ENCODE results near the gene NEUROD1.

The NEUROD1 gene

DNA sequence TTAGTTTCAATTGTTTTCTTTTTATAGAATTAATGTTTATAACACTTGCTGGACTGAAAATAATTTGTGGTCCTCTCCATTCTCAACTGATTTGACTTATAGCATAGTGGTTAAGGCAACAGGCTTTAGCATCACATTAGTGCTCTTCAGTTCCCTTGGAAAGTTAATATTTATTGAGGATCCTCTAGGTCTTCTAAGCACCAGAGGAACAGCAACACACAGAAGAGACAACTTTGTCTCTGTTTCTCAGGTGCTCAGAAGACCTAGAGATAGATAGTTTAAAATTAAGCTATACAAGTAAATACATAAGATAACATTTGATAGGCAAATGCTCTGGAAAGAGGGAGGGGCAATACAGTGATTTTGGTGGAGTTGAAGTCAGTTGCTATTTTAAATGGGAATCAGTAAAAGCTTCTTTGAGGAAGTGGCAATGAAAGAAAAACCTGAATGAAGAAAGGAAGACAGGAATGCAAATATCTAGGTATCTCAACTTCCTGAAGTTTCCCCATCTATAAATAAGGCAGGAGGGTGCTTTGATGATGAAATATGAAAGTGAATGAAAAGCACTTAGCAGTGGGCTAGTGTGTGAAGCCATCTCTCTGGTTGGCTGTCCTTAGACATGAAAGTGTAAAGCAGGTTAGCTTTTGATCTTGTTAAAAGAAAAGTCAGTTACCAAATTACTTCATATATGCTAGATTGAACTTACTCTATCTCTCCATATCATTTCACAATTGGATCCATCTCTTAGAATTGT, 7.9 kb downstream of the NEUROD1 start:
- Mint-ChIP-seq H3K27me3 (peaks cover 34% of the 10 kb centered on the region), H3K4me3 (no peak overlapping the region), H3K9me3 (no peaks in the 10 kb centered on the region), H3K36me3 (ENCODE audit: low read depth) (no peaks in the 10 kb centered on the region), H3K27ac (no peak overlapping the region), H3K4me1 (ENCODE audit: low read depth) (no peaks in the 10 kb centered on the region)
- intact Hi-C loops (cut with micrococcal nuclease) = no loop called here

DNA sequence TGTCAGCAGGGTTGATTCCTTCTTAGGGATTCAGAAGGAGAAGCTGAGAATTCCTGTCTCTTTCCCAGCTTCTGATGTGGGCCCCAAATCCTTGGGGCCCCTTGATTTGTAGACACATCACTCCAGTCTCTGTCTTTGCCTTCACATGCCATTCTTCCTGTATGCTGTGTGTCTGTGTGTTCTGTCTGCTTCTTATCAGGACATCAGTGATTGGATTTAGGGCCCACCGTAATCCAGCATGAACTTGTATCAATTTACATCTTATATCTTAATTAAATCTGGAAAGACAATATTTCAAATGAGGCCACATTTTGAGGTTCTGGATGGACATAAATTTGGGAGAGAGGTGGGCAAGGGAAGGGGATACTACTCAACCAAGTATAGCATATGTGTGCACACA, 9.7 kb downstream of the NEUROD1 start:
- Mint-ChIP-seq H3K27me3 (peaks cover 29% of the 10 kb centered on the region), H3K27ac (no peak overlapping the region), H3K4me1 (ENCODE audit: low read depth) (no peaks in the 10 kb centered on the region), H3K4me3 (no peak overlapping the region), H3K36me3 (ENCODE audit: low read depth) (no peaks in the 10 kb centered on the region), H3K9me3 (peaks cover 11% of the 10 kb centered on the region)
- intact Hi-C loops (cut with micrococcal nuclease) = no loop called here

DNA sequence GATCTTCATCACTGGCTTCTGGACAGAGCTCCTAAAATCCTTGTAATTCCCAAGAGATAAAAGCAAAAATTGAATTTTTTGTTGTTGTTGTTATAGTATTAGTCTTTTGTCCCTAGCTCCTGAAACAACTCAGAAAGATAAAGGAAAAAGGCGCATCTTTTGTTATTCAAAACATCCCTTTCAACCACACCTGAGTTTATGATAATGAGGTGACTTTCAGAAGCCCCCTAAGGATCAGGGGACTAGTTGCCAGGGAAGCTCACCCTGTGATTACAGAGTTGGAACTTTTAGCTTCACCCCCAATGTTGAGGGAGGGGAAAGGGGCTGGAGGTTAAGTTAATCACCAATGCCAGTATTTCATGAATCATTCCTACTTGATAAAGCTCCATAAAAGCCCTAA, 13.1 kb downstream of the NEUROD1 start:
- H3K4me3 Mint-ChIP-seq = no peak overlapping the region
- H3K4me1 Mint-ChIP-seq (ENCODE audit: low read depth) = no peaks in the 10 kb centered on the region
- peaks cover 14% of the 10 kb centered on the region for H3K9me3 Mint-ChIP-seq
- H3K27me3 Mint-ChIP-seq = peaks cover 17% of the 10 kb centered on the region
- H3K36me3 Mint-ChIP-seq (ENCODE audit: low read depth) = no peaks in the 10 kb centered on the region
- intact Hi-C loops (cut with micrococcal nuclease) = no loop called here
- no peak overlapping the region for H3K27ac Mint-ChIP-seq

DNA sequence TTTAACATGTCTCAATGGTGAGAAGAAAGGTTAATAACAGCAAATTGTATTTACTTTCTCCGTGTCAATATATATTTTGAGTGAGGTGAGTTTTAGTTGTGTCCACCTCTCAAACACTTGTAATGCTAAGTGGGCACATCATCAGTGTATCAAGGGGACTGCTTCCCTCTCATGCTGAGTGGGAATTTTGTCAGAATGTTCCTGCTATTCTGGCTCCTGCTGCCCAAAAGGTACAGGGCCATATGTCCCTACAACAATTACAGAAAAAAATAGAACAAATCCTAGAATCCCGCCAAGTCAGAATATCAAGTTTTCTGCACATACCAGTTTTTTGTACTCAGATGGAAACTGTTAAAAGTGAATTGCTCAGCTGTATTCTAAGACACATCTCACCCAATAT, 18.0 kb downstream of the NEUROD1 start:
- Mint-ChIP-seq H3K4me1 (ENCODE audit: low read depth) (peaks cover 7% of the 10 kb centered on the region), H3K27me3 (peaks cover 22% of the 10 kb centered on the region), H3K27ac (no peak overlapping the region), H3K9me3 (peaks cover 14% of the 10 kb centered on the region), H3K4me3 (no peak overlapping the region), H3K36me3 (ENCODE audit: low read depth) (no peaks in the 10 kb centered on the region)
- intact Hi-C loops (cut with micrococcal nuclease) = no loop called here

DNA sequence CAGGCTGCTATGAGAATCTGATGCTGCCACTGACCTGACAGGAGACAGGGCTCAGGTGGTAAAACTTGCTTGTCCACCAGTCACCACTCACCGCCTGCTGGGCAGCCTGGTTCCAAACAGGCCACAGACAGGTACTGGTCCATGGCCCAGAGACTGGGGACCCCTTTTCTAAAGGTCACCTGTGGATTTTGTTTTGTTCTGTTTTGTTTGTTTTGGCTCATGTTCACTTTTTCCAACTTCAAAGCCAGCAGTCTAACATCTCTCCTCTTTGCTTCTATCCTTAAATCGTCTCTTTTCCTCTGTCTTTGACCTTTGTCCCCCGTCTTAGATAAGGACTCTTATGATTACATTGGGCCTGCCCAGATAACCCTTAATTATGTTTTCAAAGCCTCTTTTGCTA, 20.1 kb downstream of the NEUROD1 start:
- peaks cover 19% of the 10 kb centered on the region for H3K4me1 Mint-ChIP-seq (ENCODE audit: low read depth)
- H3K27ac Mint-ChIP-seq = no peak overlapping the region
- H3K27me3 Mint-ChIP-seq = peaks cover 32% of the 10 kb centered on the region
- H3K9me3 Mint-ChIP-seq = no peaks in the 10 kb centered on the region
- intact Hi-C loops (cut with micrococcal nuclease) = no loop called here
- H3K4me3 Mint-ChIP-seq = no peak overlapping the region
- H3K36me3 Mint-ChIP-seq (ENCODE audit: low read depth) = no peaks in the 10 kb centered on the region

DNA sequence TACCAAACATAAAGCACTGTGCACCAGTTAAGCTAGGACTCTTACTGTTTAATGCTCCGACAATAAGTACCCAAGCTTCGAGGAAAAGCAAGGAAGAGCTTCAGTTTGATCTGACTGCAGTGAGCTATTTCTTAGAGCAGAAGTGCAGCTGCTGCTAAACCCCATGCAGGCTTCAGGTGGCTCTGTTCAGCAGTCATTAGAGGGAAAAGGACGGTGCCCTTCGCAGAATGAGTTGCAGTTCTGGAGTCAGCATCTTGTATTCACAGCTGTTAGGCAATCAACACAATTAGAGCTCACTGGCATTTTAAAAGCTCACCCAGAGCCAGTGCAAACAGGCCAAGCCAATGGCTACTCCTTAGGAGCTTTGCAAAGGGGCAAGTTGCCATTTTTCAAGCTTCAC, 21.9 kb downstream of the NEUROD1 start:
- H3K27me3 Mint-ChIP-seq = peaks cover 39% of the 10 kb centered on the region
- peaks cover 19% of the 10 kb centered on the region for H3K4me1 Mint-ChIP-seq (ENCODE audit: low read depth)
- H3K9me3 Mint-ChIP-seq = no peaks in the 10 kb centered on the region
- H3K36me3 Mint-ChIP-seq (ENCODE audit: low read depth) = no peaks in the 10 kb centered on the region
- no peak overlapping the region for H3K4me3 Mint-ChIP-seq
- no peak overlapping the region for H3K27ac Mint-ChIP-seq
- intact Hi-C loops (cut with micrococcal nuclease) = no loop called here

DNA sequence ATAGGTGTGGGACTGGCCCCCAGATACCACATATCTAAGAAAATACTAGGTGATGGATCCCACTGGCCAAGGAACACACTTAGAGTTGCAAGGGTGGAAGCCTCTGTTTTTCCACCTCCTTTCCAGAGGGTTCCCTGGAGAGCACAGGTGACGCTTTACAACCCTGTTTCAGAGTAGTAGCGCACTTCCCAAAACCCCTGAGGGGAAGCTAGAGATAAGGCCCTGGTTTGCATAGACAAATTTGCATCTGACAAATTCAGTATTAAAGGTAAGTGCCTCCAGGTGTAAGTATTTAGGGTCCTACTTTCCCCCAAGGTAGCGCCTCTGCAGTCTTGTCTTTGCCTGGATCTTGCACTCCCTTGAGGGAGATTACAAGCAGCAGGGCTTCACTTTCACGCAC, 22.9 kb downstream of the NEUROD1 start:
- H3K4me1 Mint-ChIP-seq (ENCODE audit: low read depth) = peaks cover 19% of the 10 kb centered on the region
- H3K36me3 Mint-ChIP-seq (ENCODE audit: low read depth) = no peaks in the 10 kb centered on the region
- intact Hi-C loops (cut with micrococcal nuclease) = no loop called here
- no peaks in the 10 kb centered on the region for H3K9me3 Mint-ChIP-seq
- H3K27me3 Mint-ChIP-seq = peaks cover 44% of the 10 kb centered on the region
- H3K4me3 Mint-ChIP-seq = peak overlapping the region; percentile 74
- H3K27ac Mint-ChIP-seq = no peak overlapping the region

DNA sequence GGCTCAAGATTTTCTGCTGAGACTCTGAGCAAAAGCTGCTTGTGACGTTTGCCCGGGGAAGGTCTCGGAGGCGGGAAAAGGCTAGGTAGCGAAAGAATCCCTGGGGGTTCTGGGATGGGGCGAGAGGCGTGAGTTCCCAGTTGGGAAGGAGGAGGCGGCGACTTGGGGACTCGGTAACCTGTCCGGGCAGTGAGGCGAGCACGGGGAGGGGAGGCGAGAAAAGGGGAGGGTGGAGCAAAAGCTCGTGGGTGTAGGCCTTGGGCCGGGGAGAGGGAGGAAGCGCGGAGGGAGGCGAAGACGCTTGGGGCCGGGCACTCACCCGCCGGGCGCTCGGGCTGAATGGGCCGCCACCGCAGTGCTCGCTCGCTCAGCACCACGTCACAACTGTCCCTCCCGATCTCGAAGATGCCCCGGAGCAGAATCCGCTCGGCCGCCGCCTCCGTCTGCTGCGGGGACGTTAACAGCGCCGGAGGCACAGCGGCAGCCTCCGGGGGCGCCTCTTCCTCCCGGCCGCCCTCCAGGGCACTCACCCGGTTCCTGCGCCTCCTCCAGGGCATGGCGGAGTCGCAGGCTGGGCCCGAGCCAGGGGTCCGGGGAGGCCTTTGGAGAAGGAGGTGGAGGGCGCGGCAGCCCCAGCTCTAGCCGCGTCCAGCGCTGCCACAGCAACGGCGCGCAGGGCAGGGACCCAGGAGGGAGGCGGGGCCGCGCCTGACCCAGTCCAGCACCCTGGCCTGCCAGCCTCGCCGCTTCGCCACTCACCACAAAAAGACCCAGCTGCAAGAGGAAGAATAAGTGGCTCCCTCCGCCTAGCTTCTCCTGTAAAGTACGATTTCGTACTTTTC, 23.6 kb downstream of the NEUROD1 start, which contains the start of gene CERKL:
Gene CERKL (minus strand): TSS at position 656 of the 842 bp plus-strand sequence. CDS start 99 bp downstream, at position 557.
- Mint-ChIP-seq H3K36me3 (ENCODE audit: low read depth) (no peaks in the 10 kb centered on the region), H3K27me3 (peaks cover 46% of the 10 kb centered on the region), H3K4me1 (ENCODE audit: low read depth) (peaks cover 19% of the 10 kb centered on the region), H3K9me3 (no peaks in the 10 kb centered on the region), H3K27ac (peak within 1 kb of the TSS; percentile 50), H3K4me3 (peak within 1 kb of the TSS; percentile 74)
- intact Hi-C loops (cut with micrococcal nuclease) = no loop called here

DNA sequence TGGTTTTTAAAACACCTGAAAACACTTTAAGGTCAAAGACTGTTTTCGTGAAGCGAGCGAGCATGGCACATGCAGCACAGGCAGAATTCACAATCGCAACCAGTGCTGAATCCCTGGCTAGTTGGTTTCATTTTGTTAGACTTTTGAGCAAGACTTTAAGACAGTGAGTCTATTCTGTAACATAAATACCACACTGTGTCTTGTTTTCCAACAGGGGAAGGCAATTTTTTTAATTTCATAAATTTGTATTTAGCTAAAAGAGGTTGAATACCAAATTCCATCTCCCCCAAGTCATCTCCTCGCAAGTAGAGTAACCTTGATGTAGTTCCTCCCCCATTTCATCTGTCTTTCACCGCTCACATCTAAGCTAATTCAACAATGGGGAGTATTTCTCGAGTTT, 24.8 kb downstream of the NEUROD1 start:
- H3K27ac Mint-ChIP-seq = no peak overlapping the region
- no peaks in the 10 kb centered on the region for H3K9me3 Mint-ChIP-seq
- peaks cover 19% of the 10 kb centered on the region for H3K4me1 Mint-ChIP-seq (ENCODE audit: low read depth)
- H3K27me3 Mint-ChIP-seq = peaks cover 46% of the 10 kb centered on the region
- no peak overlapping the region for H3K4me3 Mint-ChIP-seq
- intact Hi-C loops (cut with micrococcal nuclease) = no loop called here
- H3K36me3 Mint-ChIP-seq (ENCODE audit: low read depth) = no peaks in the 10 kb centered on the region

DNA sequence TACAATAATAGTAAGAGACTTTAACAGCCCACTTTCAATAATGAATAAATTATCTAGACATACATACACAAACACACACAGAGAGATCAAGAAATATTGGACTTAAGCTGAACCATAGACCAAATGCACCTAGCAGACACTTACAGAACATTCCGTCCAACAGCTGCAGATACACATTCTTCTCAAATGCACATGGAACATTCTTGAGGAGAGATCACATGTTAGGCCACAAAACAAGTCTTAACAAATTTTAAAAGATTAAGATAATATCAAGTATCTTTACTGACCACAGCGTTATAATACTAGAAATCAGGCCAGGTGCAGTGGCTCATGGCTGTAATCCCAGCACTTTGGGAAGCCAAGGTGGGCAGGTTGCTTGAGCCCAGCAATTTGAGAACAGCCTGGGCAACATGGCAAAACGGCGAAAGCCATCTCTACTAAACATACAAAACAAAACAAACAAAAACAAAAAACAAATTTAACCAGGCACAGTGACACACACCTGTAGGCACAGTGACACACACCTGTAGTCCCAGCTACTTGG, 30.8 kb downstream of the NEUROD1 start:
- Mint-ChIP-seq H3K4me1 (ENCODE audit: low read depth) (no peaks in the 10 kb centered on the region), H3K4me3 (no peak overlapping the region), H3K27me3 (peaks cover 13% of the 10 kb centered on the region), H3K36me3 (ENCODE audit: low read depth) (no peaks in the 10 kb centered on the region), H3K9me3 (no peaks in the 10 kb centered on the region), H3K27ac (no peak overlapping the region)
- intact Hi-C loops (cut with micrococcal nuclease) = no loop called here

DNA sequence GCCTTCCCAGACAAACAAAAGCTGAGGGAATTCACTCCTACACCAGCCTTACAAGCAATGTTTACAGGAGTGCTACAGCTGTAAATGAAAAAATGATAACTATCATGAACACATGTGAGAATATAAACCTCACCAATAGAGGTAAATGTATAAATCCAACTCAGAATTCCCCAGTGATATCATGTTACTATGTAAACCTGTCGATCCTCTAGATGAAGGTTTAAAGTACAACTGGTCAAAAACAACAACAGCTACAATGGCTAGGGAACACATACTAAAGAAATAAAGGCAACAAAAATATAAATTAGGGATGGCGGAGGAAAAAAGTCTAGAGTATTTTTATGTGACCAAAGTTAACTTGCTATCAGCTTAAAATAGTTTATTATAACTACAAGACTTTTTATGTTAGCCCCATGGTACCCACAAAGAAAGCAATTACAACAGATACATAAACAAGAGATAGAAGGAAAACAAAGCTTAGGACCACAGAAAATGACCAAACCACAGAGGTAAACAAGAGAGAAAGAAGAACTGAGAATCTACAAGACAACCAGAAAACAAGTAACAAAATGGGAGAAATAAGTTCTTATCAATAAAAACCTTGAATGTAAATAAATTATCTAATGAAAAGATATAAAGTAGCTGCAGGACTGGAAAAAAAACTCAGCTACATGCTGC, 31.7 kb downstream of the NEUROD1 start:
- Mint-ChIP-seq H3K36me3 (ENCODE audit: low read depth) (no peaks in the 10 kb centered on the region), H3K4me1 (ENCODE audit: low read depth) (no peaks in the 10 kb centered on the region), H3K27ac (no peak overlapping the region), H3K4me3 (no peak overlapping the region), H3K9me3 (no peaks in the 10 kb centered on the region), H3K27me3 (peaks cover 11% of the 10 kb centered on the region)
- intact Hi-C loops (cut with micrococcal nuclease) = no loop called here

DNA sequence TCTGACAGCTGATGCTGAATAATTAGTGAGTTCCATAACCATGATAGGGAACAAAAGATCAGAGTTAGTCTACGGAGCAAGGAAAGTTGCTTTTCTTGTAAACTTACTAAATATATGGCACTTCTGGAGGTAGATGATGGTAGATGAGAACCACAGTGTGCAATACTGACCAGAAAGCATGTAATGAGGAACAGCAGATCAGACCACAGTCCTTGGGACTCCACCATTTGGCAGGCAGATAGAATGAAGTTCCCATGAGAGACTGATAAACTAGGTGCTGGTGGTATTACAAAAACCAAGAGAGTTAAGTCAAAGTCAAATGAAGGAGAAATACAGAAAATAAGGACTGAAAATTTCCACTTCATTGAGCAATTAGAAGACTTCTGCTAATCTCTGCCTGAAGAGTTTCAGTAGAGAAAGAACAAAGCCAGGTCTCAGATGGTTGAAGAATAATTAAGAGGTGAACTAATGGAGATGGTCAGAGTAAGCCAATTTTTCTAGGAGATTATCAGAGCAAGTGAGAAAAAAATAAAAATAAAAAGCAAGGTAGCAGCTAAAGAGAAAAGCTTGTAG, 33.8 kb downstream of the NEUROD1 start:
- intact Hi-C loops (cut with micrococcal nuclease) = no loop called here
- H3K27ac Mint-ChIP-seq = no peak overlapping the region
- H3K36me3 Mint-ChIP-seq (ENCODE audit: low read depth) = no peaks in the 10 kb centered on the region
- H3K4me1 Mint-ChIP-seq (ENCODE audit: low read depth) = no peaks in the 10 kb centered on the region
- peaks cover 3% of the 10 kb centered on the region for H3K27me3 Mint-ChIP-seq
- no peaks in the 10 kb centered on the region for H3K9me3 Mint-ChIP-seq
- H3K4me3 Mint-ChIP-seq = no peak overlapping the region

DNA sequence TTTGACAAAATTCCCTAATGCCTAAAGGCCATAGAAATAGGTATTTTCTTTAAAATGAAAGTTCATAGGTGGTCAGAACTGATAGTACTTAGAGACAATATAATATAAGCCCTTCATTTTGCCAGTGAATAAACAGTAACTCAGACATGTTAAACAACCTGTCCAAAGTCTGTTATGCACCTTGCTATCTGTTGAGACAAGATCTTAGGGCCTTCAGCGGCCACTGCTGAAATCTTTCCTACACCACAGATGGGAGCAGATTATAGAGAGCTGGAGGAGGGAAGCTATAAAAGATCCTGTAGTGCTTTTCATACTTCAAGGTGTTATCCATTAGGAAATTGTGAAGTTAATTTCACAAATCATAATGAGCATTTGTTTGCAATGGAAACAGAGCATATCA, 37.2 kb downstream of the NEUROD1 start:
- Mint-ChIP-seq H3K9me3 (no peaks in the 10 kb centered on the region), H3K4me3 (no peak overlapping the region), H3K4me1 (ENCODE audit: low read depth) (no peaks in the 10 kb centered on the region), H3K36me3 (ENCODE audit: low read depth) (no peaks in the 10 kb centered on the region), H3K27me3 (peaks cover 3% of the 10 kb centered on the region), H3K27ac (no peak overlapping the region)
- intact Hi-C loops (cut with micrococcal nuclease) = no loop called here
